Fibroblast of pulmonary artery (primary cell): Measurements from ENCODE around the gene HK3.

Experiments
- DNase-seq: peaks from one replicate; pipeline ENCODE4 v3.0.0-alpha.2; 2010; ENCODE audit warnings: low read depth
- H3K4me3 ChIP-seq: replicated peaks from 2 replicates; pipeline ENCODE4 v1.5.1; 2011; ENCODE audit warnings: low read depth, mild to moderate bottlenecking, control low read depth, low read length, moderate library complexity
- TF ChIP-seq, protein P1 (sequence below): IDR thresholded peaks from 2 replicates; pipeline ENCODE4 v1.5.1; 2011; ENCODE audit warnings: mild to moderate bottlenecking, control low read depth, low read length, inconsistent platforms; ENCODE audit errors: missing control alignments

The HK3 gene

DNA sequence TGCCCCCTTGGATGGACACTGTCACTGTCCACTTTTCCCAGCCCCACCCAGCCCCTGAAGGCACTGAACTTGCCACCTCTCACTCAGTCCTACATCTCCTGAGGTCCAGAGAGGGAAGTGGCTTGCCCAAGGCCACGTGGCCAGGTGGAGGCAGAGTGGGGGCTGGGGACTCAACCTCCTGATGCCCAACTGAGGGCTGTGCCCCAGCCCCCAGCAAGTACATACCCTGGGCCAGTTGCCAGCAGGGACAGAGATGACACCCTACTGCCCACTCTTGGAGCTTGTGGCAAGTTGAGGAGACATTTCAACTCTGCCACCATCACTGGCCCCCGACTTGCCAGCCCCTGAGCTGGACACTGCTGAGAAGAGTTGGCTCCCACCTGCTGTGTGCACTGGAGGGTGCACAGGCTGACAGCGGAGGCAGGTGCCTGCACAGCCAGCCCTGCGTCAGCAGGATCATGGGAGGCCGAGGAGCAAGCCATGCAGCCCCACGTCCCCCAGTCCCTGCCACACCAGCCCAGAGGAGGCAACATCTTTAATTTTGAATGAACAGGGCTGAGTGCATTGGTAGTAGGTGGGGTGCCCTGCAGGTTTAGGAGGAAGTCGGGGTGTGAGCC lies 49.4 kb downstream of the HK3 start:
- TF ChIP-seq, protein P1, sequence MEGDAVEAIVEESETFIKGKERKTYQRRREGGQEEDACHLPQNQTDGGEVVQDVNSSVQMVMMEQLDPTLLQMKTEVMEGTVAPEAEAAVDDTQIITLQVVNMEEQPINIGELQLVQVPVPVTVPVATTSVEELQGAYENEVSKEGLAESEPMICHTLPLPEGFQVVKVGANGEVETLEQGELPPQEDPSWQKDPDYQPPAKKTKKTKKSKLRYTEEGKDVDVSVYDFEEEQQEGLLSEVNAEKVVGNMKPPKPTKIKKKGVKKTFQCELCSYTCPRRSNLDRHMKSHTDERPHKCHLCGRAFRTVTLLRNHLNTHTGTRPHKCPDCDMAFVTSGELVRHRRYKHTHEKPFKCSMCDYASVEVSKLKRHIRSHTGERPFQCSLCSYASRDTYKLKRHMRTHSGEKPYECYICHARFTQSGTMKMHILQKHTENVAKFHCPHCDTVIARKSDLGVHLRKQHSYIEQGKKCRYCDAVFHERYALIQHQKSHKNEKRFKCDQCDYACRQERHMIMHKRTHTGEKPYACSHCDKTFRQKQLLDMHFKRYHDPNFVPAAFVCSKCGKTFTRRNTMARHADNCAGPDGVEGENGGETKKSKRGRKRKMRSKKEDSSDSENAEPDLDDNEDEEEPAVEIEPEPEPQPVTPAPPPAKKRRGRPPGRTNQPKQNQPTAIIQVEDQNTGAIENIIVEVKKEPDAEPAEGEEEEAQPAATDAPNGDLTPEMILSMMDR, result no peak
- H3K4me3 ChIP-seq, result no peak overlapping the region
- no peak for DNase-seq

DNA sequence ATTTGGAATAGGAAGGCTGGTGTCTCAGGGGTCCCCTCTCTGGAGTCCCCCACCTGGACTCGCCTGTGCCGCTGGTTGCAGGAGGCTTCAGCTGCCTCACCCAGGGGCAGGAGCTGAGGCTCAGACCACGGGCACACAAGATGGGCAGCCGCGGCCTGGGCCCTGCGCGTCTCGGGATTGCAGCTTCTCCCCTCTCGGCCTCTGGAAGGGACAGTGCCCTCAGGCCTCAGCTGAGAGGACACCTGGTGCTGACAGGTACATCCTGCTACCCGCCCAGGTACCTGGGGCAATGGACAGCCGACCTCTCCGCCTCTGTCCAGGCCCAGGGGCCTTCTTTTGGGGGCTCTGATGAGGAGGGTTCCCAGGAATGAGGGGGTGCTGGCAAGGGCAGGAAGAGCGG lies 50.5 kb downstream of the HK3 start:
- TF ChIP-seq, protein P1, result no peak
- DNase-seq, result no peak
- H3K4me3 ChIP-seq, result no peak overlapping the region

DNA sequence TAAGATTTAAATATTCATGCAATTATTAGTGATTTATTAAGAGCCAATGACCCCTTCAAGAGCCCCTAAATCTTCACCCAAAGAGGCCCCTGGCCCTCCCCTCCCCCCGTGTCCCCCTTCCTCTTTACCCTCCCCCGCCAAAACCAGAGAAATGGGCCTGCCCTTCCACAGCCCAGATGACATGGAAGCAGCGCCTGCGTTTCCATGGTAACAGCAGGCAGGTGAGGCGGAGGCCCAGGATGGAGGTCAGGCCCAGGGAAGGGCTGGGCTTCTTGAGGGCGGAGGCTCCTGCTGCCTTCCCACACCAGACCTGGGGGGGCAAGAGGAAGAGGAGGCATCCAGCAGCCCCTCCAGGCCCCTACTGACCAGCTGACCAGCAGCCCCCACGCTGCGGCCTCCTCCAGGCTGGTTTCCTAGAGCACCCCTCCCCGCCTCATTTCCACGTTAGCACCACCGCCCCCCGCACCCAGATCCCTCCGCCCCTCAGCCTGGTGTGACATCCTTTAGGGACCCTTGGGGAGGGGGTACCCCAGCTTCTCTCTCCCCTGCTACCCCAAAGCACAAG lies 51.3 kb downstream of the HK3 start:
- TF ChIP-seq, protein P1, result no peak
- DNase-seq, result no peak
- H3K4me3 ChIP-seq, result no peak overlapping the region

DNA sequence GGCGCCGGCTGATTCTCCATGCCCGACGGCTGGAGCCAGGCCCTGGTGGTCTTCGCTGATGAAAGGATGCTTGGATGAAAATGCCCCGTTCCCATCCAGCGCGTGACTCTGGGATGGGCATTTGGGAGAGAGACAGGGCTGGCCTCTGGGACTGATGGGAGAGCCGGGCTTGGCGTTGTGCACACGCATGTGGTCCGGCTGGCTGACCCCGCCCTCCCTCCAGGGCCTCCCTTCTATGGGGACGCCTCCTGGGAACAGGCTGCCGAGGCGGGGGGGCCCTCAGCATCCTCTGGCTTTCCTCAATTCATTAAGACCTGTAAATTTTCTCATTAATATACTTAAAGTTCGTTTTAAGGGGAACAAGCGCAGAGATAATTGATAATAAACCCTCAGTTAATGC lies 52.0 kb downstream of the HK3 start:
- TF ChIP-seq, protein P1, result no peak
- no peak for DNase-seq

DNA sequence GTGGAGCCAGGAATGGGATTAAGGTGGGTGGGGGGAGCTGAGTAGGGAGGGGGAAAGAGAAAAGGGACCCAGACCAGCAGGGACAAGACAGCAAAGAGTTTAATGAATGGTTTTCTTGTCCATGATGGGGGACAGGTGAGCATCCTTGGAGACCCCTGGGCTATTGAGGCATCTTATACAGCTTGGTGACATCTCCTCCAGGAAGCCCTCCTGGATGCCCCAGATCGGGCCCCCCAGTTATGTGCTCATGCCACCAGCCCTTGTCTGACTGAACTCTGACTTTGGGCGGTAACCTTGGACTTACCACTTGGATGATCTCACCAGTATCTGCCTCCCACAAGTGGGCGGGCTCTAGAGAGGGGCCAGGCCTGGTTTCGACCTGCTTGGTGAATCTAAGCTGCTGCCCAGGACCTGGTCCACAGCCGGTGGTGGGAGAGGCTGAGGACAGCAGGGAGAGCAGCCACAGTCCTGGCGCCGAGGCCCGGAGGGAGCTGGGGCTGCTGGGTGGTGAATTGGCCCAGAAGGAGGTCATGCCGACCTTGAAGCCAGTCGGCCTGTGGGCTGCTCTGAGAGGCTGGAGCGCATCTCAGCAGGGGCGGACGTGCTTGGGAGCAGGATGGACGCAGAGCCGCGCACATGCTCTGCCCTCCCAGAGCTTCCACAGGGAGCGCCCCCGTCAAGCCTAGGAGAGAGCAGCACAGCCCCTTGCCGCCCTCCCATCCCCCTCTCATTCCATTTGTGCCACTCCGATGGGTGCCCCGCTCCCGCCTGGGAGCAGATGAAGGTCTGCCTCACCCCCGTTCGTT lies 52.6 kb downstream of the HK3 start:
- H3K4me3 ChIP-seq, result no peak overlapping the region
- TF ChIP-seq, protein P1, result no peak
- no peak for DNase-seq

More for the DNA sequence above, 52.0 kb downstream of the HK3 start:
- no peak overlapping the region for H3K4me3 ChIP-seq

DNA sequence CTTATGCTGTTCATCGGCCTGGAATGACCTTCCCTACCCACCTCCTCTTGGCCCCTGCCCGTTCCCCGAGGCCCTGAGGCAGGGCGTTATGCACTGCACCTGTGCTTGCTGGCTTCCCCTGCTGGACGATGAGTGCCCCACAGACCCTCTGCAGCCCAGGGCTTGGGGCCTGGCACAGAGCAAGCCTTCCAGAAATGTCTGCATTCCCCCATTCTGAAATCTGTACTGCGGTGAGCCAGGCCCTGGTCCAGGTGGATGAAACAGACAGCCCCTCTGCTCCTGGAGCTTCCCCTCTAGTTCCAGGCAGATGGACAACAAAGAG lies 53.8 kb downstream of the HK3 start:
- DNase-seq, result no peak
- TF ChIP-seq, protein P1, result no peak
- H3K4me3 ChIP-seq, result no peak overlapping the region
